GM12878 (cell line): Measurements from ENCODE around the gene DIAPH1. TPM values are rescaled to one million over a fixed set of nuclear protein-coding genes. Genes with fewer than 3 reads are reported as not detected.

Experiments
- ASH2L ChIP-seq: fragments of 300-600, 200-600 bp; sonication (generic); IDR thresholded peaks from 2 replicates; pipeline ENCODE4 v1.6.1; 2017; ENCODE audit warnings: low read depth, mild to moderate bottlenecking, borderline replicate concordance
- ATF2 ChIP-seq: IDR thresholded peaks from 2 replicates; pipeline ENCODE4 v1.6.1; 2012; ENCODE audit warnings: low read length, inconsistent platforms
- CEBPB ChIP-seq, 2 experiments: fragments of 150-350 bp in 1 of 2; IDR thresholded peaks; 2 replicates each; pipeline ENCODE4 v1.6.1; 2012 to 2014; ENCODE audit warnings: low read depth in 2 of 2, low read length in 2 of 2, borderline replicate concordance in 1 of 2, inconsistent platforms in 1 of 2
- CHD1 ChIP-seq: IDR thresholded peaks from 2 replicates; pipeline ENCODE4 v1.6.1; 2012; ENCODE audit warnings: low read depth, low read length, improper control_type of control experiment
- DPF2 ChIP-seq: fragments of 450-650 bp; IDR thresholded peaks from 2 replicates; pipeline ENCODE4 v1.6.1; 2017; ENCODE audit warnings: mild to moderate bottlenecking
- EP300 ChIP-seq, 2 experiments: fragments of 150-350 bp in 1 of 2; IDR thresholded peaks; 2 replicates each; pipeline ENCODE4 v1.6.1; 2011 to 2012; ENCODE audit warnings: low read depth in 2 of 2, low read length in 2 of 2, borderline replicate concordance in 1 of 2, improper control_type of control experiment in 1 of 2, inconsistent platforms in 1 of 2; ENCODE audit not compliant: control insufficient read depth in 1 of 2
- HDAC2 ChIP-seq: fragments of 200-600 bp; sonication (generic); IDR thresholded peaks from 2 replicates; pipeline ENCODE4 v1.6.1; 2017
- HDAC6 ChIP-seq: fragments of 200-600 bp; sonication (generic); IDR thresholded peaks from one replicate; pipeline ENCODE4 v1.8.0; 2017; ENCODE audit warnings: antibody characterized with exemption; ENCODE audit not compliant: unreplicated experiment
- NFIC ChIP-seq: IDR thresholded peaks from 2 replicates; pipeline ENCODE4 v1.6.1; 2012; ENCODE audit warnings: low read depth, mild to moderate bottlenecking, inconsistent platforms, low read length, moderate library complexity
- NFXL1 ChIP-seq: fragments of 450-650 bp; IDR thresholded peaks from 2 replicates; pipeline ENCODE4 v1.6.1; 2017; ENCODE audit warnings: antibody characterized with exemption, mild to moderate bottlenecking, borderline replicate concordance
- NFYB ChIP-seq: IDR thresholded peaks from 2 replicates; pipeline ENCODE4 v1.6.1; 2011; ENCODE audit warnings: low read depth, mild to moderate bottlenecking, low read length, improper control_type of control experiment, moderate library complexity; ENCODE audit not compliant: insufficient read depth
- NR2C1 ChIP-seq: fragments of 450-650 bp; IDR thresholded peaks from 2 replicates; pipeline ENCODE4 v1.6.1; 2017; ENCODE audit warnings: antibody characterized with exemption, mild to moderate bottlenecking, moderate library complexity
- POLR2A ChIP-seq: IDR thresholded peaks from 2 replicates; pipeline ENCODE4 v1.6.1; 2011; ENCODE audit warnings: low read depth, mild to moderate bottlenecking, low read length
- POLR2AphosphoS5 ChIP-seq: IDR thresholded peaks from 2 replicates; pipeline ENCODE4 v1.6.1; 2011; ENCODE audit warnings: mild to moderate bottlenecking, low read length, inconsistent platforms
- RELA ChIP-seq: fragments of 450-650 bp; IDR thresholded peaks from 2 replicates; pipeline ENCODE4 v1.8.0; 2014; ENCODE audit warnings: borderline replicate concordance; ENCODE audit not compliant: partially characterized antibody
- SIN3A ChIP-seq: IDR thresholded peaks from 2 replicates; pipeline ENCODE4 v1.6.1; 2012; ENCODE audit warnings: low read depth, low read length, improper control_type of control experiment
- SMC3 ChIP-seq: IDR thresholded peaks from 2 replicates; pipeline ENCODE4 v1.6.1; 2011; ENCODE audit warnings: low read length, improper control_type of control experiment, borderline replicate concordance
- SREBF2 ChIP-seq: IDR thresholded peaks from 2 replicates; pipeline ENCODE4 v1.6.1; 2012; ENCODE audit warnings: mild to moderate bottlenecking, low read length
- SRF ChIP-seq, 2 experiments: IDR thresholded peaks; 2 replicates each; pipeline ENCODE4 v1.6.1; 2011; ENCODE audit warnings: low read depth in 2 of 2, low read length in 2 of 2, mild to moderate bottlenecking in 1 of 2, moderate library complexity in 1 of 2
- TARDBP ChIP-seq: IDR thresholded peaks from 2 replicates; pipeline ENCODE4 v1.6.1; 2016; ENCODE audit warnings: borderline replicate concordance
- USF1 ChIP-seq: IDR thresholded peaks from 2 replicates; pipeline ENCODE4 v1.6.1; 2011; ENCODE audit warnings: borderline replicate concordance, low read depth, mild to moderate bottlenecking, moderate library complexity, mixed read lengths, low read length; ENCODE audit not compliant: insufficient read depth; ENCODE audit errors: extremely low read length
- YY1 ChIP-seq: IDR thresholded peaks from 2 replicates; pipeline ENCODE4 v1.6.1; 2011; ENCODE audit warnings: low read depth, mild to moderate bottlenecking, low read length
- ZNF217 ChIP-seq: fragments of 450-650 bp; IDR thresholded peaks from 2 replicates; pipeline ENCODE4 v1.6.1; 2017; ENCODE audit warnings: antibody characterized with exemption, mild to moderate bottlenecking
- polyA plus RNA-seq, 11 experiments: library from polyadenylated mRNA; depleted of rRNA in 4 of 11; unstranded in 6 of 11; stranded (reverse) in 5 of 11; fragments of >200 nt; fragmentation: Nextera tagmentation in 4 of 11; fragmentation: Illumina TruSeq in 1 of 11; extraction: Ambion mirVana in 4 of 11; extraction: Trizol in 1 of 11; gene quantifications; 1 replicate in 1 of 11; 2 replicates in 10 of 11; pipeline versions ENCODE4 v1.2.1 to v1.2.3, GENCODE V29; 2011 to 2016; ENCODE audit warnings: inconsistent platforms in 2 of 11, missing spikeins in 2 of 11, low read depth in 1 of 11
- total RNA-seq, 4 experiments: library from RNA; depleted of rRNA in 3 of 4; stranded (reverse); fragments of >200 nt in 3 of 4; fragmentation: Illumina TruSeq in 1 of 4; extraction: Trizol in 1 of 4; gene quantifications; 2 replicates each; pipeline versions ENCODE4 v1.2.1 to v1.2.3, GENCODE V29; 2013 to 2021
- TF ChIP-seq, protein P1 (sequence below): fragments of 450-650 bp; IDR thresholded peaks from 2 replicates; pipeline ENCODE4 v1.6.1; 2017; ENCODE audit warnings: mild to moderate bottlenecking, low read depth, inconsistent platforms; ENCODE audit not compliant: poor library complexity, severe bottlenecking
- TF ChIP-seq, protein P2 (sequence below): IDR thresholded peaks from 2 replicates; pipeline ENCODE4 v1.6.1; 2011; ENCODE audit warnings: low read depth, mild to moderate bottlenecking, low read length, moderate library complexity, borderline replicate concordance; ENCODE audit errors: extremely low read depth

The DIAPH1 gene
- total and polyA plus RNA-seq, 10 of the 15 experiments (the other 5 are each of a cell fraction or from before 2014, with no cell fraction given): 37.8 to 168 (median 59.0) TPM

GRCh38 chr5:141605523-141606277 lies 13.1 kb downstream of the DIAPH1 start (continued):
- TF ChIP-seq HDAC6 (no peak), ASH2L (peak; percentile 74; the same call in 1 of the 2 replicates), YY1 (0 out of 2 replicates have a peak, but pooled peaks have one; percentile 51), SIN3A (no peak), EP300 (IDR thresholded peaks at IDR 0.05; ENCODE audit: borderline replicate concordance in 1 of 2, control insufficient read depth in 1 of 2, low read depth in 2 of 2, low read length in 2 of 2) (peak; percentile 58 to 81), NFIC (peak; percentile 91), USF1 (no peak), POLR2AphosphoS5 (no peak), SMC3 (no peak), TARDBP (no peak), HDAC2 (no peak), ATF2 (peak; percentile 90), CEBPB (IDR thresholded peaks at IDR 0.05; ENCODE audit: borderline replicate concordance in 1 of 2, low read depth in 2 of 2, low read length in 2 of 2) (no peak), SRF (IDR thresholded peaks at IDR 0.05; ENCODE audit: low read depth in 2 of 2, low read length in 2 of 2) (no peak), NFXL1 (no peak), ZNF217 (no peak), POLR2A (no peak), SREBF2 (no peak), CHD1 (no peak), NFYB (peak; percentile 43; the same call in 1 of the 2 replicates), DPF2 (peak; percentile 87), NR2C1 (no peak), RELA (no peak)
- TF ChIP-seq, protein P1, sequence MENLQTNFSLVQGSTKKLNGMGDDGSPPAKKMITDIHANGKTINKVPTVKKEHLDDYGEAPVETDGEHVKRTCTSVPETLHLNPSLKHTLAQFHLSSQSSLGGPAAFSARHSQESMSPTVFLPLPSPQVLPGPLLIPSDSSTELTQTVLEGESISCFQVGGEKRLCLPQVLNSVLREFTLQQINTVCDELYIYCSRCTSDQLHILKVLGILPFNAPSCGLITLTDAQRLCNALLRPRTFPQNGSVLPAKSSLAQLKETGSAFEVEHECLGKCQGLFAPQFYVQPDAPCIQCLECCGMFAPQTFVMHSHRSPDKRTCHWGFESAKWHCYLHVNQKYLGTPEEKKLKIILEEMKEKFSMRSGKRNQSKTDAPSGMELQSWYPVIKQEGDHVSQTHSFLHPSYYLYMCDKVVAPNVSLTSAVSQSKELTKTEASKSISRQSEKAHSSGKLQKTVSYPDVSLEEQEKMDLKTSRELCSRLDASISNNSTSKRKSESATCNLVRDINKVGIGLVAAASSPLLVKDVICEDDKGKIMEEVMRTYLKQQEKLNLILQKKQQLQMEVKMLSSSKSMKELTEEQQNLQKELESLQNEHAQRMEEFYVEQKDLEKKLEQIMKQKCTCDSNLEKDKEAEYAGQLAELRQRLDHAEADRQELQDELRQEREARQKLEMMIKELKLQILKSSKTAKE: peak; percentile 83
- TF ChIP-seq, protein P2, sequence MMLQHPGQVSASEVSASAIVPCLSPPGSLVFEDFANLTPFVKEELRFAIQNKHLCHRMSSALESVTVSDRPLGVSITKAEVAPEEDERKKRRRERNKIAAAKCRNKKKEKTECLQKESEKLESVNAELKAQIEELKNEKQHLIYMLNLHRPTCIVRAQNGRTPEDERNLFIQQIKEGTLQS: no peak
